Spleen (tissue), 7 donors: ENCODE measurements around the gene PRR35.

Source experiments
- POLR2AphosphoS5 ChIP-seq, 3 donors: sonication (generic); formaldehyde crosslinking; IDR thresholded peaks; one replicate each; pipeline ENCODE4 v1.5.1; 2017; ENCODE audit warnings: antibody characterized with exemption in 3 of 3
- TF ChIP-seq, protein P1 (sequence below), 11 experiments: fragments of 200-600 bp in 7 of 11; fragments of 450-650 bp in 4 of 11; sonication (generic) in 4 of 11; IDR thresholded peaks in 8 of 11; conservative IDR thresholded peaks in 3 of 11; 1 replicate in 7 of 11; 2 replicates in 4 of 11; pipeline versions ENCODE4 v1.4.0 to v1.8.0; 2016 to 2021; ENCODE audit warnings: antibody characterized with exemption in 11 of 11, inconsistent platforms in 4 of 11, mild to moderate bottlenecking in 1 of 11
- donor health status: DM: no; HTN: no; CAD: no; lungs with moderate emphysema.
- donor health status: DM: no; HTN: no; CAD: no.
- donor health status: DM: no; HTN: no; CAD: no.

GRCh38 chr16:534856-535445 is 25.2 kb upstream of the PRR35 start:
- TF ChIP-seq, protein P1, sequence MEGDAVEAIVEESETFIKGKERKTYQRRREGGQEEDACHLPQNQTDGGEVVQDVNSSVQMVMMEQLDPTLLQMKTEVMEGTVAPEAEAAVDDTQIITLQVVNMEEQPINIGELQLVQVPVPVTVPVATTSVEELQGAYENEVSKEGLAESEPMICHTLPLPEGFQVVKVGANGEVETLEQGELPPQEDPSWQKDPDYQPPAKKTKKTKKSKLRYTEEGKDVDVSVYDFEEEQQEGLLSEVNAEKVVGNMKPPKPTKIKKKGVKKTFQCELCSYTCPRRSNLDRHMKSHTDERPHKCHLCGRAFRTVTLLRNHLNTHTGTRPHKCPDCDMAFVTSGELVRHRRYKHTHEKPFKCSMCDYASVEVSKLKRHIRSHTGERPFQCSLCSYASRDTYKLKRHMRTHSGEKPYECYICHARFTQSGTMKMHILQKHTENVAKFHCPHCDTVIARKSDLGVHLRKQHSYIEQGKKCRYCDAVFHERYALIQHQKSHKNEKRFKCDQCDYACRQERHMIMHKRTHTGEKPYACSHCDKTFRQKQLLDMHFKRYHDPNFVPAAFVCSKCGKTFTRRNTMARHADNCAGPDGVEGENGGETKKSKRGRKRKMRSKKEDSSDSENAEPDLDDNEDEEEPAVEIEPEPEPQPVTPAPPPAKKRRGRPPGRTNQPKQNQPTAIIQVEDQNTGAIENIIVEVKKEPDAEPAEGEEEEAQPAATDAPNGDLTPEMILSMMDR (IDR thresholded peaks at IDR 0.05 in 8 of 11, conservative IDR thresholded peaks at IDR 0.05 in 3 of 11) = no peak
- TF ChIP-seq POLR2AphosphoS5 (IDR thresholded peaks at IDR 0.05) = no peak
